ENCODE measurements around the gene NDFIP2.

Gene NDFIP2

GRCh38 chr13:79480954-79481684, at the start of gene NDFIP2:
Gene NDFIP2 (plus strand): TSS chr13:79481155. CDS start chr13:79481204, 49 bp downstream.
- H3K36me3 ChIP-seq, result no peaks in the 10 kb centered on the region
- TF ChIP-seq, protein P1, sequence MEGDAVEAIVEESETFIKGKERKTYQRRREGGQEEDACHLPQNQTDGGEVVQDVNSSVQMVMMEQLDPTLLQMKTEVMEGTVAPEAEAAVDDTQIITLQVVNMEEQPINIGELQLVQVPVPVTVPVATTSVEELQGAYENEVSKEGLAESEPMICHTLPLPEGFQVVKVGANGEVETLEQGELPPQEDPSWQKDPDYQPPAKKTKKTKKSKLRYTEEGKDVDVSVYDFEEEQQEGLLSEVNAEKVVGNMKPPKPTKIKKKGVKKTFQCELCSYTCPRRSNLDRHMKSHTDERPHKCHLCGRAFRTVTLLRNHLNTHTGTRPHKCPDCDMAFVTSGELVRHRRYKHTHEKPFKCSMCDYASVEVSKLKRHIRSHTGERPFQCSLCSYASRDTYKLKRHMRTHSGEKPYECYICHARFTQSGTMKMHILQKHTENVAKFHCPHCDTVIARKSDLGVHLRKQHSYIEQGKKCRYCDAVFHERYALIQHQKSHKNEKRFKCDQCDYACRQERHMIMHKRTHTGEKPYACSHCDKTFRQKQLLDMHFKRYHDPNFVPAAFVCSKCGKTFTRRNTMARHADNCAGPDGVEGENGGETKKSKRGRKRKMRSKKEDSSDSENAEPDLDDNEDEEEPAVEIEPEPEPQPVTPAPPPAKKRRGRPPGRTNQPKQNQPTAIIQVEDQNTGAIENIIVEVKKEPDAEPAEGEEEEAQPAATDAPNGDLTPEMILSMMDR (IDR thresholded peaks at IDR 0.05; ENCODE audit: low read depth, low read length), result no peak
- no peaks in the 10 kb centered on the region for H3K9me3 ChIP-seq (ENCODE audit: severe bottlenecking)
- no peaks in the 10 kb centered on the region for H3K27me3 ChIP-seq (ENCODE audit: insufficient read depth, low read depth, severe bottlenecking)
- H3K27ac ChIP-seq, result peak within 1 kb of the TSS; percentile 34; the same call in 1 of the 2 replicates
- H3K4me3 ChIP-seq (ENCODE audit: low read depth, low read length), result peak within 1 kb of the TSS; percentile 91
- peak; percentile 81 for DNase-seq

- TF ChIP-seq, protein P1 (IDR thresholded peaks at IDR 0.05; ENCODE audit: low read depth, low read length), result no peak
- H3K4me3 ChIP-seq (ENCODE audit: low read depth, low read length), result no peak overlapping the region
- no peak for DNase-seq
- H3K27me3 ChIP-seq (ENCODE audit: insufficient read depth, low read depth, severe bottlenecking), result no peaks in the 10 kb centered on the region
- no peaks in the 10 kb centered on the region for H3K36me3 ChIP-seq
- H3K9me3 ChIP-seq (ENCODE audit: severe bottlenecking), result no peaks in the 10 kb centered on the region
- no peak overlapping the region for H3K27ac ChIP-seq
These were observed 48.9 kb upstream of the NDFIP2 start for GRCh38 chr13:79432086-79432485.

GRCh38 chr13:79432992-79433391, 48.0 kb upstream of the NDFIP2 start:
- H3K27ac ChIP-seq, result no peak overlapping the region
- DNase-seq, result no peak

GRCh38 chr13:79434556-79434955, 46.4 kb upstream of the NDFIP2 start:
- TF ChIP-seq, protein P1 (IDR thresholded peaks at IDR 0.05; ENCODE audit: low read depth, low read length), result no peak
- Histone ChIP-seq H3K4me3 (ENCODE audit: low read depth, low read length) (no peak overlapping the region), H3K27ac (no peak overlapping the region), H3K36me3 (no peaks in the 10 kb centered on the region), H3K9me3 (ENCODE audit: severe bottlenecking) (no peaks in the 10 kb centered on the region), H3K27me3 (ENCODE audit: insufficient read depth, low read depth, severe bottlenecking) (no peaks in the 10 kb centered on the region)
- DNase-seq, result no peak

More at GRCh38 chr13:79432992-79433391, 48.0 kb upstream of the NDFIP2 start:
- Histone ChIP-seq H3K9me3 (ENCODE audit: severe bottlenecking) (no peaks in the 10 kb centered on the region), H3K27me3 (ENCODE audit: insufficient read depth, low read depth, severe bottlenecking) (no peaks in the 10 kb centered on the region), H3K36me3 (no peaks in the 10 kb centered on the region), H3K4me3 (ENCODE audit: low read depth, low read length) (no peak overlapping the region)
- TF ChIP-seq, protein P1 (IDR thresholded peaks at IDR 0.05; ENCODE audit: low read depth, low read length), result no peak

- H3K27me3 ChIP-seq (ENCODE audit: insufficient read depth, low read depth, severe bottlenecking), result no peaks in the 10 kb centered on the region
- DNase-seq, result no peak
- no peak overlapping the region for H3K27ac ChIP-seq
- H3K9me3 ChIP-seq (ENCODE audit: severe bottlenecking), result no peaks in the 10 kb centered on the region
- H3K4me3 ChIP-seq (ENCODE audit: low read depth, low read length), result no peak overlapping the region
- no peaks in the 10 kb centered on the region for H3K36me3 ChIP-seq
- TF ChIP-seq, protein P1 (IDR thresholded peaks at IDR 0.05; ENCODE audit: low read depth, low read length), result no peak
These were observed 45.4 kb upstream of the NDFIP2 start for GRCh38 chr13:79435561-79435990.
